OCI-LY3 (cell line): Measurements from ENCODE around the gene AP2A2.

ENCODE experiments used
- EZH2phosphoT487 ChIP-seq: fragments of 200-600 bp; shearing (Covaris generic); IDR thresholded peaks from 2 replicates; pipeline ENCODE4 v1.6.1; 2018; ENCODE audit warnings: antibody characterized with exemption, mixed run types, low read depth
- TF ChIP-seq, protein P1 (sequence below): fragments of 200-600, 300-600 bp; sonication (generic); IDR thresholded peaks from 2 replicates; pipeline ENCODE4 v1.5.1; 2014; ENCODE audit warnings: antibody characterized with exemption, low read length, low read depth

DNA sequence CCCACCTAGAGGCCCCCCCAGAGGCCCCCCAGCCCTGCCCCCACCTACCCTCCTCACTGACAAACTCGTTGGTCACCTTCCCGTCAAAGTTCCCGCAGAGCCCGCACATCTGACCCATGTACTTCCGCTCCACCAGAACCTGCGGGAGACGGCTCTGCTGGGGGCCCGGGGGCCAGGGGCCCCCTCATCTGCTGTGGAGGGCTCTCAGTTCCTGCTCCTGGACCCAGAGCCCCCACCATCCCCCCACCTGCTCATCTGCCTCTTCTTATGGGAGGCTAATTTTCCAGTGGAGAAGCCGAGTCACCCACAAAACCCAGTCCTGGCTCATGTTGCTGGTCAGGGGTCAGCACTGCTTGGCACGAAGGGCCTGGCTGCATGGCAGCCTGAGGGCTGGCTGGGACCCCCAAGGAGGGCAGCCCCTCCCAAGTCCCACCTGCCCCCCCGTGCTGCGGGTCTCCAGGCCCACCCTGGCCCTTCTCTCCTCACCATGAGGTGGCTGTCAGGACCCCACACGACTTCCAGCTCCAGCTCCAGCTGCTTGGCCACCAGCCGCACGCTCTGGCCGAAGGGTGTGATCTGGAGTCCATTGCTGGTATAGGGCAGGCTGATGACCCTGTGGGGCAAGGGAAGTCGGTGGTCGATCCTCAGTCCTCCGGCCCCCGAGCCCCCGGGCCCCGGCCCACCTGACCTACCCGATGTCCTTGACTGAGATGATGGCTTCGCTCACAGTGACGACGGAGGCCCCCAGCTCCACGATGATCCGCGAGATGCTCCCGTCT is 105.6 kb downstream of the AP2A2 start:
- TF ChIP-seq, protein P1, sequence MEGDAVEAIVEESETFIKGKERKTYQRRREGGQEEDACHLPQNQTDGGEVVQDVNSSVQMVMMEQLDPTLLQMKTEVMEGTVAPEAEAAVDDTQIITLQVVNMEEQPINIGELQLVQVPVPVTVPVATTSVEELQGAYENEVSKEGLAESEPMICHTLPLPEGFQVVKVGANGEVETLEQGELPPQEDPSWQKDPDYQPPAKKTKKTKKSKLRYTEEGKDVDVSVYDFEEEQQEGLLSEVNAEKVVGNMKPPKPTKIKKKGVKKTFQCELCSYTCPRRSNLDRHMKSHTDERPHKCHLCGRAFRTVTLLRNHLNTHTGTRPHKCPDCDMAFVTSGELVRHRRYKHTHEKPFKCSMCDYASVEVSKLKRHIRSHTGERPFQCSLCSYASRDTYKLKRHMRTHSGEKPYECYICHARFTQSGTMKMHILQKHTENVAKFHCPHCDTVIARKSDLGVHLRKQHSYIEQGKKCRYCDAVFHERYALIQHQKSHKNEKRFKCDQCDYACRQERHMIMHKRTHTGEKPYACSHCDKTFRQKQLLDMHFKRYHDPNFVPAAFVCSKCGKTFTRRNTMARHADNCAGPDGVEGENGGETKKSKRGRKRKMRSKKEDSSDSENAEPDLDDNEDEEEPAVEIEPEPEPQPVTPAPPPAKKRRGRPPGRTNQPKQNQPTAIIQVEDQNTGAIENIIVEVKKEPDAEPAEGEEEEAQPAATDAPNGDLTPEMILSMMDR = no peak
- no peak for TF ChIP-seq EZH2phosphoT487
